Mammary epithelial cell (primary cell): ENCODE results near the gene FKBP5.

Experiments
- EZH2 ChIP-seq: IDR thresholded peaks from 2 replicates; pipeline ENCODE4 v1.6.1; 2012; ENCODE audit warnings: low read length, inconsistent platforms, borderline replicate concordance
- TF ChIP-seq, protein P1 (sequence below), 2 donors: IDR thresholded peaks in 1 of 2; conservative IDR thresholded peaks in 1 of 2; 2 replicates each; pipeline ENCODE4 v1.5.1; 2011 to 2012; ENCODE audit warnings: inconsistent platforms in 2 of 2, low read length in 2 of 2, mild to moderate bottlenecking in 2 of 2, control low read depth in 1 of 2, low read depth in 1 of 2; ENCODE audit not compliant: insufficient read depth in 1 of 2; ENCODE audit errors: extremely low read depth in 1 of 2

- no peak for TF ChIP-seq EZH2
- TF ChIP-seq, protein P1, sequence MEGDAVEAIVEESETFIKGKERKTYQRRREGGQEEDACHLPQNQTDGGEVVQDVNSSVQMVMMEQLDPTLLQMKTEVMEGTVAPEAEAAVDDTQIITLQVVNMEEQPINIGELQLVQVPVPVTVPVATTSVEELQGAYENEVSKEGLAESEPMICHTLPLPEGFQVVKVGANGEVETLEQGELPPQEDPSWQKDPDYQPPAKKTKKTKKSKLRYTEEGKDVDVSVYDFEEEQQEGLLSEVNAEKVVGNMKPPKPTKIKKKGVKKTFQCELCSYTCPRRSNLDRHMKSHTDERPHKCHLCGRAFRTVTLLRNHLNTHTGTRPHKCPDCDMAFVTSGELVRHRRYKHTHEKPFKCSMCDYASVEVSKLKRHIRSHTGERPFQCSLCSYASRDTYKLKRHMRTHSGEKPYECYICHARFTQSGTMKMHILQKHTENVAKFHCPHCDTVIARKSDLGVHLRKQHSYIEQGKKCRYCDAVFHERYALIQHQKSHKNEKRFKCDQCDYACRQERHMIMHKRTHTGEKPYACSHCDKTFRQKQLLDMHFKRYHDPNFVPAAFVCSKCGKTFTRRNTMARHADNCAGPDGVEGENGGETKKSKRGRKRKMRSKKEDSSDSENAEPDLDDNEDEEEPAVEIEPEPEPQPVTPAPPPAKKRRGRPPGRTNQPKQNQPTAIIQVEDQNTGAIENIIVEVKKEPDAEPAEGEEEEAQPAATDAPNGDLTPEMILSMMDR (conservative IDR thresholded peaks at IDR 0.05 in 1 of 2, IDR thresholded peaks at IDR 0.05 in 1 of 2; ENCODE audit: extremely low read depth in 1 of 2, insufficient read depth in 1 of 2, low read depth in 1 of 2, low read length in 2 of 2), result no peak
Measured at GRCh38 chr6:35541836-35542235, 146.9 kb downstream of the FKBP5 start.
